ENCODE data around the gene RFTN1. TPM values are rescaled to one million over a fixed set of nuclear protein-coding genes. Genes with fewer than 3 reads are reported as not detected.
A peak's percentile ranks its signal among the peaks of the same experiment; 100 is the strongest.

The RFTN1 gene
- total and polyA plus RNA-seq, 4 donors = 4.4 to 20.4 (median 11.9) TPM

- H3K27ac ChIP-seq (ENCODE audit: low read depth in 1 of 2, low read length in 2 of 2) = no peak overlapping the region
- no peaks in the 10 kb centered on the region for H3K9me3 ChIP-seq (ENCODE audit: control insufficient read depth in 4 of 4, low read length in 3 of 4)
- H3K27me3 ChIP-seq (ENCODE audit: control insufficient read depth in 4 of 4, insufficient read depth in 4 of 4, low read length in 3 of 4) = no peaks in the 10 kb centered on the region
- H3K9ac ChIP-seq (ENCODE audit: low read depth in 1 of 2, low read length in 2 of 2) = no peak overlapping the region
- H3K4me1 ChIP-seq (ENCODE audit: control insufficient read depth in 4 of 4, insufficient read depth in 4 of 4, low read length in 3 of 4) = no peaks in the 10 kb centered on the region
- TF ChIP-seq FOXA1 (IDR thresholded peaks at IDR 0.05) = no peak
- no peak for TF ChIP-seq ATF3 (IDR thresholded peaks at IDR 0.05)
- peak in 1 of 2 donors; percentile 31 for TF ChIP-seq RAD21 (IDR thresholded peaks at IDR 0.05)
- TF ChIP-seq NR2F2 (IDR thresholded peaks at IDR 0.05) = peak; percentile 35
- TF ChIP-seq TAF1 (conservative IDR thresholded peaks at IDR 0.05) = no peak
- TF ChIP-seq REST (IDR thresholded peaks at IDR 0.05) = no peak
- TF ChIP-seq GABPA (IDR thresholded peaks at IDR 0.05 in 1 of 2, conservative IDR thresholded peaks at IDR 0.05 in 1 of 2) = no peak
- peak; percentile 1 for TF ChIP-seq CTCF (IDR thresholded peaks at IDR 0.05; ENCODE audit: low read depth, low read length, missing input control)
- TF ChIP-seq YY1 (IDR thresholded peaks at IDR 0.05) = no peak
- TF ChIP-seq MAX (IDR thresholded peaks at IDR 0.05) = no peak
- no peak for DNase-seq (ENCODE audit: low spot score)
- 72% methylated on average over 6 of the region's 6 CpGs for WGBS
- H3K4me3 ChIP-seq (ENCODE audit: low read depth in 1 of 3, low read length in 3 of 3) = no peak overlapping the region
- H3K36me3 ChIP-seq (ENCODE audit: control insufficient read depth in 4 of 4, insufficient read depth in 3 of 4, low read depth in 1 of 4, low read length in 3 of 4) = peaks cover 0 to 2% (median 0%) of the 10 kb centered on the region in 4 donors
Observed at GRCh38 chr3:16399473-16399872, 114.0 kb downstream of the RFTN1 start.

GRCh38 chr3:16398648-16399047 is 114.9 kb downstream of the RFTN1 start:
- no peaks in the 10 kb centered on the region for H3K9me3 ChIP-seq (ENCODE audit: control insufficient read depth in 4 of 4, low read length in 3 of 4)
- peaks cover 0 to 2% (median 0%) of the 10 kb centered on the region in 4 donors for H3K36me3 ChIP-seq (ENCODE audit: control insufficient read depth in 4 of 4, insufficient read depth in 3 of 4, low read depth in 1 of 4, low read length in 3 of 4)
- no peak overlapping the region for H3K27ac ChIP-seq (ENCODE audit: low read depth in 1 of 2, low read length in 2 of 2)
- no peaks in the 10 kb centered on the region for H3K4me1 ChIP-seq (ENCODE audit: control insufficient read depth in 4 of 4, insufficient read depth in 4 of 4, low read length in 3 of 4)
- no peaks in the 10 kb centered on the region for H3K27me3 ChIP-seq (ENCODE audit: control insufficient read depth in 4 of 4, insufficient read depth in 4 of 4, low read length in 3 of 4)
- WGBS = 74% methylated on average over 2 of the region's 2 CpGs
- no peak overlapping the region for H3K4me3 ChIP-seq (ENCODE audit: low read depth in 1 of 3, low read length in 3 of 3)
- DNase-seq (ENCODE audit: low spot score) = no peak
- no peak overlapping the region for H3K9ac ChIP-seq (ENCODE audit: low read depth in 1 of 2, low read length in 2 of 2)
- TF ChIP-seq FOXA2 (IDR thresholded peaks at IDR 0.05) = no peak
- no peak for TF ChIP-seq RAD21 (IDR thresholded peaks at IDR 0.05)
- no peak for TF ChIP-seq TAF1 (conservative IDR thresholded peaks at IDR 0.05)
- TF ChIP-seq SP1 (IDR thresholded peaks at IDR 0.05) = no peak
- no peak for TF ChIP-seq EGR1 (IDR thresholded peaks at IDR 0.05; ENCODE audit: low read depth in 2 of 2)
- no peak for TF ChIP-seq REST (IDR thresholded peaks at IDR 0.05)
- TF ChIP-seq GABPA (IDR thresholded peaks at IDR 0.05 in 1 of 2, conservative IDR thresholded peaks at IDR 0.05 in 1 of 2) = no peak
- no peak for TF ChIP-seq YY1 (IDR thresholded peaks at IDR 0.05)
- no peak for TF ChIP-seq ZBTB33 (IDR thresholded peaks at IDR 0.05)
- no peak for TF ChIP-seq ATF3 (IDR thresholded peaks at IDR 0.05)
- no peak for TF ChIP-seq CTCF (IDR thresholded peaks at IDR 0.05; ENCODE audit: low read depth, low read length, missing input control)
- no peak for TF ChIP-seq NR2F2 (IDR thresholded peaks at IDR 0.05)
- no peak for TF ChIP-seq JUND (IDR thresholded peaks at IDR 0.05)
- no peak for TF ChIP-seq RXRA (IDR thresholded peaks at IDR 0.05)
- no peak for TF ChIP-seq FOXA1 (IDR thresholded peaks at IDR 0.05)
- TF ChIP-seq MAX (IDR thresholded peaks at IDR 0.05) = no peak

Data from liver (tissue), 9 donors.